Measurements from ENCODE around the gene UBAC1. TPM values are rescaled to one million over a fixed set of nuclear protein-coding genes. Genes with fewer than 3 reads are reported as not detected.
"Not testable (repeated sequence)": the region's sequence is repeated elsewhere in the genome, so short reads cannot be mapped to it uniquely, and the experiment has no call there.

The UBAC1 gene
- total RNA-seq, 1 experiment from 2014 or later, result 54.8 TPM

GRCh38 chr9:135951889-135952663 lies 9.1 kb downstream of the UBAC1 start:
- H3K4me2 ChIP-seq (ENCODE audit: low read length), result peak overlapping the region; percentile 56
- peaks cover 20% of the 10 kb centered on the region in 2 experiments for H3K4me1 ChIP-seq (ENCODE audit: control insufficient read depth in 1 of 2, insufficient read depth in 2 of 2, low read length in 2 of 2)
- no peaks in the 10 kb centered on the region for H3K9me2 ChIP-seq (ENCODE audit: insufficient read depth)
- intact Hi-C loops (cut with micrococcal nuclease), result loop anchor here (10.0 kb wide), 1 partner anchor 87 kb away; no protein-coding TSS in a partner anchor
- DNase-seq (ENCODE audit: low read depth, low spot score) (peak; percentile 56), ATAC-seq (peak; percentile 98)
- BruUV-seq (replicated peaks), result no TSS peak
- H3K36me3 ChIP-seq (ENCODE audit: control insufficient read depth in 1 of 2, insufficient read depth in 2 of 2, low read length in 2 of 2), result peaks cover 15 to 21% of the 10 kb centered on the region in 2 experiments
- H3K27ac ChIP-seq (ENCODE audit: low read depth, low read length), result peak overlapping the region; percentile 75
- CTCF ChIA-PET, result no interaction called here
- peaks cover 37% of the 10 kb centered on the region for H3K79me2 ChIP-seq (ENCODE audit: insufficient read depth, low read length)
- H2AFZ ChIP-seq (ENCODE audit: low read depth, low read length, poor library complexity, severe bottlenecking), result no peak overlapping the region
- peak overlapping the region in 1 of 2 experiments; percentile 12; a peak in 1 of 4 replicates for H3K4me3 ChIP-seq (replicated peaks in 1 of 2; ENCODE audit: low read depth in 1 of 2, low read length in 2 of 2)
- POLR2A ChIA-PET, result no interaction called here
- H3K27me3 ChIP-seq (ENCODE audit: insufficient read depth, low read length), result no peaks in the 10 kb centered on the region
- H4K20me1 ChIP-seq (ENCODE audit: insufficient read depth), result no peaks in the 10 kb centered on the region
- no peaks in the 10 kb centered on the region for H3K9me3 ChIP-seq (ENCODE audit: control insufficient read depth in 1 of 2, insufficient read depth in 1 of 2, low read depth in 1 of 2, low read length in 2 of 2)
- no peak for TF ChIP-seq ELF1 (IDR thresholded peaks at IDR 0.05; ENCODE audit: borderline replicate concordance, low read depth)
- peak; percentile 70 for TF ChIP-seq SP1 (IDR thresholded peaks at IDR 0.05; ENCODE audit: low read depth)
- 0 out of 2 replicates have a peak, but pooled peaks have one; percentile 21 for TF ChIP-seq SIN3A (IDR thresholded peaks at IDR 0.05; ENCODE audit: low read depth)
- TF ChIP-seq FOSL1 (IDR thresholded peaks at IDR 0.05; ENCODE audit: low read depth), result peak; percentile 47; the same call in 1 of the 2 replicates
- TF ChIP-seq CBX3 (IDR thresholded peaks at IDR 0.05; ENCODE audit: low read depth), result peak; percentile 67
- TF ChIP-seq REST (IDR thresholded peaks at IDR 0.05; ENCODE audit: low read depth), result no peak
- peak; percentile 32; the same call in 1 of the 2 replicates for TF ChIP-seq POLR2AphosphoS5 (IDR thresholded peaks at IDR 0.05; ENCODE audit: low read depth, low read length)
- 0 out of 2 replicates have a peak, but pooled peaks have one; percentile 35 for TF ChIP-seq ZFX (IDR thresholded peaks at IDR 0.05)
- TF ChIP-seq MAX (IDR thresholded peaks at IDR 0.05), result 0 out of 2 replicates have a peak, but pooled peaks have one; percentile 58
- TF ChIP-seq ZBTB33 (IDR thresholded peaks at IDR 0.05; ENCODE audit: extremely low read depth, insufficient replicate concordance, low read length), result no peak
- TF ChIP-seq JUND (IDR thresholded peaks at IDR 0.05), result 0 out of 2 replicates have a peak, but pooled peaks have one; percentile 27
- no peak for TF ChIP-seq TCF7L2 (IDR thresholded peaks at IDR 0.05; ENCODE audit: borderline replicate concordance, extremely low read depth, insufficient read depth, insufficient read length)
- RAD21 ChIA-PET (ENCODE audit: low non-redundant PET in 1 of 2, low total read pairs in 2 of 2, uncharacterized antibody in 2 of 2, unreplicated experiment in 2 of 2), result no interaction called here
- peak overlapping the region; percentile 35 for H3K9ac ChIP-seq (ENCODE audit: low read length)

- peak overlapping the region; percentile 75 for H3K27ac ChIP-seq (ENCODE audit: low read depth, low read length)
- H3K9me2 ChIP-seq (ENCODE audit: insufficient read depth); H2AFZ ChIP-seq (ENCODE audit: low read depth, low read length, poor library complexity, severe bottlenecking); H3K4me3 ChIP-seq (replicated peaks in 1 of 2; ENCODE audit: low read depth in 1 of 2, low read length in 2 of 2); CTCF ChIA-PET; H3K9ac ChIP-seq (ENCODE audit: low read length); DNase-seq (ENCODE audit: low read depth, low spot score); ATAC-seq; BruUV-seq (replicated peaks); POLR2A ChIA-PET; H3K27me3 ChIP-seq (ENCODE audit: insufficient read depth, low read length); RAD21 ChIA-PET (ENCODE audit: low non-redundant PET in 1 of 2, low total read pairs in 2 of 2, uncharacterized antibody in 2 of 2, unreplicated experiment in 2 of 2); H4K20me1 ChIP-seq (ENCODE audit: insufficient read depth); H3K9me3 ChIP-seq (ENCODE audit: control insufficient read depth in 1 of 2, insufficient read depth in 1 of 2, low read depth in 1 of 2, low read length in 2 of 2): not testable (repeated sequence)
- peaks cover 19 to 26% of the 10 kb centered on the region in 2 experiments for H3K36me3 ChIP-seq (ENCODE audit: control insufficient read depth in 1 of 2, insufficient read depth in 2 of 2, low read length in 2 of 2)
- peaks cover 29% of the 10 kb centered on the region; the same call in 1 of the 2 replicates for H3K79me2 ChIP-seq (ENCODE audit: insufficient read depth, low read length)
- intact Hi-C loops (cut with micrococcal nuclease), result loop anchor here (10.0 kb wide), 1 partner anchor 87 kb away; no protein-coding TSS in a partner anchor
- peak overlapping the region; percentile 56; the same call in 1 of the 2 replicates for H3K4me2 ChIP-seq (ENCODE audit: low read length)
- peaks cover 20% of the 10 kb centered on the region in 2 experiments for H3K4me1 ChIP-seq (ENCODE audit: control insufficient read depth in 1 of 2, insufficient read depth in 2 of 2, low read length in 2 of 2)
These were observed 9.9 kb downstream of the UBAC1 start for GRCh38 chr9:135951310-135951709.
